Gastroesophageal sphincter (tissue), 3 donors: ENCODE measurements around the gene LIX1L.

Source experiments
- POLR2AphosphoS5 ChIP-seq: sonication (generic); formaldehyde crosslinking; IDR thresholded peaks from one replicate; pipeline ENCODE4 v1.6.1; 2017; ENCODE audit warnings: antibody characterized with exemption
- TF ChIP-seq, protein P1 (sequence below), 4 experiments: fragments of 200-600 bp in 2 of 4; fragments of 450-650 bp in 2 of 4; sonication (generic) in 1 of 4; IDR thresholded peaks; one replicate each; pipeline ENCODE4 v1.5.1; 2017 to 2019; ENCODE audit warnings: antibody characterized with exemption in 4 of 4, mild to moderate bottlenecking in 2 of 4, moderate library complexity in 2 of 4

DNA sequence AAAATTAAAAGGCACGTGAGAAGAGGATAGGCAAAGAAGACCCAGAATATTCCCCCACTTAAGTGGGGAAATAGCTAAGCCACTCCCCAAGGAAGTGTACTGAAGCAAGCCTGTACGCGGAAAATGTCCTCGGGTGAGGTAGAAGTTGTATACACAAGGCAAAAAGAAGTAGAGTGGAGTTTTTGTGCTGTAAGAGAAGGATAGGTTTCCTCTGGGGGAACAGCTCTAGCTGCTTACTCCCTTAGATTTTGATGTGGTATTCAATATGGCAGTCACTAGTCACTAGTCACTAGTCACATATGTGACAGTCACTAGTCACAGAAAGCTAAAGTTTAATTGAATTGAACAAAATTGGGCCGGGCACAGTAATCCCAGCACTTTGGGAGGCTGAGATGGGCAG is 31.0 kb upstream of the LIX1L start:
- TF ChIP-seq, protein P1, sequence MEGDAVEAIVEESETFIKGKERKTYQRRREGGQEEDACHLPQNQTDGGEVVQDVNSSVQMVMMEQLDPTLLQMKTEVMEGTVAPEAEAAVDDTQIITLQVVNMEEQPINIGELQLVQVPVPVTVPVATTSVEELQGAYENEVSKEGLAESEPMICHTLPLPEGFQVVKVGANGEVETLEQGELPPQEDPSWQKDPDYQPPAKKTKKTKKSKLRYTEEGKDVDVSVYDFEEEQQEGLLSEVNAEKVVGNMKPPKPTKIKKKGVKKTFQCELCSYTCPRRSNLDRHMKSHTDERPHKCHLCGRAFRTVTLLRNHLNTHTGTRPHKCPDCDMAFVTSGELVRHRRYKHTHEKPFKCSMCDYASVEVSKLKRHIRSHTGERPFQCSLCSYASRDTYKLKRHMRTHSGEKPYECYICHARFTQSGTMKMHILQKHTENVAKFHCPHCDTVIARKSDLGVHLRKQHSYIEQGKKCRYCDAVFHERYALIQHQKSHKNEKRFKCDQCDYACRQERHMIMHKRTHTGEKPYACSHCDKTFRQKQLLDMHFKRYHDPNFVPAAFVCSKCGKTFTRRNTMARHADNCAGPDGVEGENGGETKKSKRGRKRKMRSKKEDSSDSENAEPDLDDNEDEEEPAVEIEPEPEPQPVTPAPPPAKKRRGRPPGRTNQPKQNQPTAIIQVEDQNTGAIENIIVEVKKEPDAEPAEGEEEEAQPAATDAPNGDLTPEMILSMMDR (IDR thresholded peaks at IDR 0.05), result no peak
- TF ChIP-seq POLR2AphosphoS5, result peak; percentile 49
